Head of caudate nucleus (tissue), 42 donors: Measurements from ENCODE around the gene ZNF629.

Experiments
- DNase-seq, 42 donors: peaks; one replicate each; pipeline versions ENCODE4 v3.0.0 to v3.0.0-alpha.2; 2020 to 2021; ENCODE audit warnings: mixed read lengths in 7 of 42
- intact Hi-C: fragments of 100-400 bp; cut with DNase I; formaldehyde crosslinking; loops from one replicate; pipeline ENCODE4 v1.15.0; 2022

The ZNF629 gene

GRCh38 chr16:30758988-30759491 lies 28.0 kb downstream of the ZNF629 start:
- DNase-seq, result peak in 4 of 42 donors; percentile 14 to 33 (median 27)
- intact Hi-C loops, result no loop called here

- peak in 1 of 42 donors; percentile 16 for DNase-seq
- intact Hi-C loops, result no loop called here
Measured at GRCh38 chr16:30757316-30757715, 29.7 kb downstream of the ZNF629 start.

- DNase-seq, result no peak
- intact Hi-C loops, result no loop called here
Measured at GRCh38 chr16:30756781-30757100, 30.3 kb downstream of the ZNF629 start.

- DNase-seq, result peak in 1 of 42 donors; percentile 21
- intact Hi-C loops, result no loop called here
Measured at GRCh38 chr16:30755955-30756780, 30.8 kb downstream of the ZNF629 start.

- intact Hi-C loops, result no loop called here
- DNase-seq, result peak in 1 of 42 donors; percentile 27
Measured at GRCh38 chr16:30753596-30753995, 33.4 kb downstream of the ZNF629 start.

- intact Hi-C loops, result no loop called here
- peak in 1 of 42 donors; percentile 25 for DNase-seq
Measured at GRCh38 chr16:30750876-30751465, 36.0 kb downstream of the ZNF629 start.

GRCh38 chr16:30750201-30750600 lies 36.8 kb downstream of the ZNF629 start:
- intact Hi-C loops, result no loop called here
- DNase-seq, result no peak

- DNase-seq, result peak in 6 of 42 donors; percentile 8 to 51 (median 30)
- intact Hi-C loops, result loop anchor here (2.0 to 5.0 kb wide), 2 partner anchors 14 to 52 kb away; partner anchors contain the start of genes CFAP119, RNF40 and SRCAP
Measured at GRCh38 chr16:30748634-30749445, 38.2 kb downstream of the ZNF629 start.

- DNase-seq, result peak; percentile 98 to 100 (median 99)
- intact Hi-C loops, result loop anchor here (2.0 to 5.0 kb wide), 2 partner anchors 15 to 51 kb away; partner anchors contain the start of genes CFAP119, RNF40 and SRCAP
Measured at GRCh38 chr16:30747799-30748633, 39.0 kb downstream of the ZNF629 start, which contains the start of gene PHKG2. PHKG2 (plus strand) TSS chr16:30748425; CDS start chr16:30748821, 396 bp downstream.

GRCh38 chr16:30747331-30747730 lies 39.7 kb downstream of the ZNF629 start:
- intact Hi-C loops, result loop anchor here (5.0 kb wide), 1 partner anchor 50 kb away; the partner anchor contains the start of gene SRCAP
- no peak for DNase-seq

GRCh38 chr16:30746638-30747175 lies 40.3 kb downstream of the ZNF629 start:
- intact Hi-C loops, result loop anchor here (5.0 kb wide), 1 partner anchor 49 kb away; the partner anchor contains the start of gene SRCAP

GRCh38 chr16:30745082-30745481 lies 41.9 kb downstream of the ZNF629 start:
- DNase-seq, result no peak
- intact Hi-C loops, result loop anchor here (5.0 kb wide), 1 partner anchor 48 kb away; the partner anchor contains the start of gene SRCAP

More at GRCh38 chr16:30746638-30747175, 40.3 kb downstream of the ZNF629 start:
- DNase-seq, result no peak

- DNase-seq, result no peak
- intact Hi-C loops, result no loop called here
Measured at GRCh38 chr16:30744183-30744582, 42.8 kb downstream of the ZNF629 start.

GRCh38 chr16:30743716-30744115 lies 43.3 kb downstream of the ZNF629 start:
- intact Hi-C loops, result no loop called here
- no peak for DNase-seq

- no peak for DNase-seq
- intact Hi-C loops, result no loop called here
Measured at GRCh38 chr16:30741461-30741914, 45.5 kb downstream of the ZNF629 start.

GRCh38 chr16:30740364-30741251 lies 46.4 kb downstream of the ZNF629 start:
- peak in 3 of 42 donors; percentile 18 to 40 (median 26) for DNase-seq
- intact Hi-C loops, result no loop called here
